Measurements from ENCODE around the gene UBXN11. TPM values are rescaled to one million over a fixed set of nuclear protein-coding genes. Genes with fewer than 3 reads are reported as not detected.
"Not testable (repeated sequence)": the region's sequence is repeated elsewhere in the genome, so short reads cannot be mapped to it uniquely, and the experiment has no call there.

UBXN11 gene
- total RNA-seq, 1 experiment from 2014 or later, result 12.1 TPM

GRCh38 chr1:26338670-26339069 lies 32.2 kb upstream of the UBXN11 start:
- no peak for DNase-seq (ENCODE audit: low read depth)
- in situ Hi-C loops (cut with HindIII; ENCODE audit: low pct_unique_long_range_greater_than_20kb, low sequenced_read_pairs), result no loop called here

DNA sequence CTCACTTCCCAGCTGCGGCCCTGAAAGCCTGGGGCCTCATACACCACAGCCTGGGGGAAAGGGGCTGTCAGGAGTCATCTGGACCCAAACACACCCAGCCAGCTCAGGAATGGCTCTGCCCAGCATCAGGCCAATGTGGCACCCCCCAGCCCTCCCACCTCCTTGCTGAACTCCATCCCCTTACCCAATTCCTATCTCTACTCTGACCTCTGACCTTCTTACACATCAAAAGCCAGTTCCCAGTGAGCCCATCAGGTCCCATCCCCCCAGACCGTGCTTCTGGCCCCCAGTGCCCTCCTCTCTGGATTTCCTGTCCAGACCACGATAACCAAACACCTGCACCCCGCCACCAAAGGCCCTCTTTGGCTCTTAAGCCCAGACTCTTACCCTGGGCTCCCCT lies 31.2 kb upstream of the UBXN11 start:
- in situ Hi-C loops (cut with HindIII; ENCODE audit: low pct_unique_long_range_greater_than_20kb, low sequenced_read_pairs), result no loop called here
- DNase-seq (ENCODE audit: low read depth), result no peak

- no peak for DNase-seq (ENCODE audit: low read depth)
- in situ Hi-C loops (cut with HindIII; ENCODE audit: low pct_unique_long_range_greater_than_20kb, low sequenced_read_pairs), result no loop called here
These were observed 30.7 kb upstream of the UBXN11 start for GRCh38 chr1:26337206-26337535.

GRCh38 chr1:26336477-26337205 lies 30.2 kb upstream of the UBXN11 start:
- in situ Hi-C loops (cut with HindIII; ENCODE audit: low pct_unique_long_range_greater_than_20kb, low sequenced_read_pairs), result no loop called here
- peak; percentile 80 for DNase-seq (ENCODE audit: low read depth)

DNA sequence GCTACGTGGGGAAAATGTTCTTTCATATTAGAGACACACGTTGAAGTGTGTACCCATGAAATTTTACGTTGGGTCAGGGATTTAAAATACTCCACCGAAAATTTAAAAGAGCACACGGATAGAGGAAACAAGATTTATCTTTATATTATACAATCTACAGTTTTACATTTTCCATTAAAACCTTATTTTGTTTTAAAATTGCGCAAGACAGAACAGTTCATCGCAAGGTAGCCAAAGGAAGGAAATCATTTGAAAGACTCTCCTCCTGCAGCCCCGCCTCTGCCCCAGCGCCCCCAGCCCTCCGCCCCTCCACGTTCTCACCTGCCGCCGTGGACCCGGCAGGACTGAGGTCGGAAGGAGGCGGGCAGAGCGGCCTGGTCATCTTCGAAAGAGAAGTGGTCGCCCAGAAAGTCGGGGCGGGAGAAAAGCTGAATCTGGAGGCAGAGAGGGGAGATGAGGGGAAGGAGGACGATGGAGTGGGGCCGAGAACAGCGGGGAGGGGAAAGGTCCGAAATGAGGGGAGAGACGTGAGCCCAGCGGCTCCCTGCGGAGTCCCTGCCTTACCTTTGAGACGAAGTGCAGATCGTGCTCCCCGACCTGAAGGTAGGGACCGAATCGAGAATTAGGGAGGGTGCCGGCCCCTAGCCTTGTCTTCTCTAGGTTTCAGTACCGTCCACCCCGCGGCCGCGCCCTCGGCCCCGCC lies 29.5 kb upstream of the UBXN11 start:
- in situ Hi-C loops (cut with HindIII; ENCODE audit: low pct_unique_long_range_greater_than_20kb, low sequenced_read_pairs), result no loop called here
- no peak for DNase-seq (ENCODE audit: low read depth)

DNA sequence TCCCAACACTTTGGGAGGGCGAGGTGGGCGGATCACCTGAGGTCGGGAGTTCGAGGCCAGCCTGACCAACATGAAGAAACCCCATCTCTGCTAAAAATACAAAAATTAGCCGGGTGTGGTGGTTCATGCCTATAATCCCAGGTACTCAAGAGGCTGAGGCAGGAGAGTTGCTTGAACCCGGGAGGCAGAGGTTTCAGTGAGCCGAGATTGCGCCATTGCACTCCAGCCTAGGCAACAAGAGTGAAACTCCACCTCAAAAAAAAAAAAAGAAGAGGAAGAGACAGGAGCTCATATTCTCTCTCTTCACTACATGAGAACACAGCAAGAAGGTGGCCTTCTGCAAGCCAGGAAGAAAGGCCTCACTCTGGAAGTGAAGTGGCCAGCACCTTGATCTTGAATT lies 26.9 kb upstream of the UBXN11 start:
- in situ Hi-C loops (cut with HindIII; ENCODE audit: low pct_unique_long_range_greater_than_20kb, low sequenced_read_pairs); DNase-seq (ENCODE audit: low read depth): not testable (repeated sequence)

- in situ Hi-C loops (cut with HindIII; ENCODE audit: low pct_unique_long_range_greater_than_20kb, low sequenced_read_pairs), result no loop called here
These were observed 23.8 kb upstream of the UBXN11 start for GRCh38 chr1:26330276-26330675.

DNA sequence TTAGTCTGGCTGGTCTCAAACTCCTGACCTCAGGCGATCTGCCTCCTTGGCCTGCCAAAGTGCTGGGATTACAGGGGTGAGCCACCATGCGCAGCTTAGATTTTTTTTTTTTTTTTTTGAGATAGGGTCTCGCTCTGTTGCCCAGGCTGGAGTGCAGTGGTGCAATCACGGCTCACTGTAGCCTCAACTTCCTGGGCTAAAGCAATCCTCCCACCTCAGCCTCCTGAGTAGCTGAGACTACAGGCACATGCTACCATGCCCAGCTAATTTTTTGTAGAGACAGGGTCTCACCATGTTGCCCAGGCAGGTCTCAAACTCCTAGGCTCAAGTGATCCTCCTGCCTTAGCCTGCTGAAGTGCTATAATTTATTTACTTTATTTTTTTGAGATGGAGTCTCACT lies 22.9 kb upstream of the UBXN11 start:
- DNase-seq (ENCODE audit: low read depth); in situ Hi-C loops (cut with HindIII; ENCODE audit: low pct_unique_long_range_greater_than_20kb, low sequenced_read_pairs): not testable (repeated sequence)

More at GRCh38 chr1:26330276-26330675, 23.8 kb upstream of the UBXN11 start:
- no peak for DNase-seq (ENCODE audit: low read depth)

DNA sequence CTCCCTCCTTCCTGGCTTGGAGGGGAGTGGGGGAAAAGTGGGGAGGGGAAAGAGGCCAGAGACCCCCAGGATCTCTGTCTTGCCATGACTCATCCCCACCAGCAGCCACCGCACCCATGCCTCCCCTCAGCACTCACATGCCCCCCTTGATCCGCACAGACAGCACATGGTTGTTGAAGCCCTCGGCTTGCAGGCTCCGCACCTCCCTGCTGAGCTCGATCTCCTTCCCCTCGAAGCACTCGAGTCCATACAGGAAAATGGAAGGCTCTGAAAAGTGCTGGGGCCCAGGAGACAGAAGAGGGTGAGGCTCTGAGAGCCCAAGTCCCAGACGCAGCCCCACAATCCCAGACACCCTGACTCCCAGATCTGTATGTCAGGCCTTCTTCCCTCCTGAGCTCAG lies 22.2 kb upstream of the UBXN11 start:
- no peak for DNase-seq (ENCODE audit: low read depth)
- in situ Hi-C loops (cut with HindIII; ENCODE audit: low pct_unique_long_range_greater_than_20kb, low sequenced_read_pairs), result no loop called here

DNA sequence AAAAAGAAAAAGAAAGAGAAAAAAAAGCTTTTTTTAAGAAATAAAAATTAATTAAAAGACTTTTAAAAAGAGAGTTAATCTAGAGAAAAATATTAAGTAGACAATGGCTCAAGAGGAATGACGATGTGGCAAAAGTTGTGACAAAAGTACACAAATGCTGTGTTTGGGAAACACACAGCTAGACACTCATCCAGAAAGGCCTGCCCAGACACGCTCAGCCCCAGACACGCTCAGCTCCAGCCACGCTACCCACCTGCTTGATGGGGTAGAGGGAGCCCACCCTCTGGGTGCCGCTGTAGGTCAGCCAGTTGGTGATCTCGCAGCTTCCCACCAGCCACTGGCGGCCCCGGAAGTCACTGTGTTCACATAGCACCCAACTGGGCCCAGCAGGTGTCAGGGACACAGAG lies 21.5 kb upstream of the UBXN11 start:
- in situ Hi-C loops (cut with HindIII; ENCODE audit: low pct_unique_long_range_greater_than_20kb, low sequenced_read_pairs), result no loop called here
- DNase-seq (ENCODE audit: low read depth), result no peak

DNA sequence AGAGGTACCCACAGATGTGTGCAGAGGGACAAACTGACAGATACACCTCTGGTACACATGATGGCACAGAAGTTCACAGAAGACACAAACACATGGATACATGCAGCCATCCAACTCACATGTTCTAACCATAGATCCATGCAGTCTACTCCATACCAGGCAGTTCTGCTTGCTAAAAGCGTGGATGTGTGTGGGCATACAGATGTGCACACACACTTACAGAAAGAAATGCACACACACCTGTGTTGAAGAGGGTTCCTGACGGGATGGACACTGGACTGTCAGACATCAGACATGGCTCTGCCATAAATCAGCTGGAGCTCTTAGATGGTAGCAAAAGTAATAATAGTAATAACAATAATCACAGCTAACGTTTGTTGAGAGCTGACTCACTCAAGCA lies 18.1 kb upstream of the UBXN11 start:
- in situ Hi-C loops (cut with HindIII; ENCODE audit: low pct_unique_long_range_greater_than_20kb, low sequenced_read_pairs), result no loop called here
- DNase-seq (ENCODE audit: low read depth), result no peak

DNA sequence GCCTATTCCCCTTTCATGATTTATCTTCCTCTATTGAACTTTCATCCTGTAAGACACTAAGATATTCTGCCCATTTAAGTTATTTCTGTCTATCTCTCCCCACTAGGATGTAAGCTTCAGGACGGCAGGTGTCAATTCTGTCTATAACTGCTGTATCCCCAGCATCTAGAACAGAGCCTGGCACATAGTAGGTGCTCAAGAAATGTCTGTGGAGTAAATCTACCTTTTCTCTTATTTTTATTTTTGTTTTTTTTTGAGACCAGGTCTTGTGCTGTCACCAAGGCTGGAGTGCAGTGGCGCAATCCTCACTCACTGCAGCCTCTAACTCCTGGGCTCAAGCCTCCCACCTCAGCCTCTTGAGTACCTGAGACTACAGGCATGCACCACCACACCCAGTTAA lies 16.9 kb upstream of the UBXN11 start:
- DNase-seq (ENCODE audit: low read depth), result no peak
- in situ Hi-C loops (cut with HindIII; ENCODE audit: low pct_unique_long_range_greater_than_20kb, low sequenced_read_pairs), result no loop called here

GRCh38 chr1:26322042-26322331 lies 15.6 kb upstream of the UBXN11 start:
- in situ Hi-C loops (cut with HindIII; ENCODE audit: low pct_unique_long_range_greater_than_20kb, low sequenced_read_pairs), result no loop called here
- no peak for DNase-seq (ENCODE audit: low read depth)

DNA sequence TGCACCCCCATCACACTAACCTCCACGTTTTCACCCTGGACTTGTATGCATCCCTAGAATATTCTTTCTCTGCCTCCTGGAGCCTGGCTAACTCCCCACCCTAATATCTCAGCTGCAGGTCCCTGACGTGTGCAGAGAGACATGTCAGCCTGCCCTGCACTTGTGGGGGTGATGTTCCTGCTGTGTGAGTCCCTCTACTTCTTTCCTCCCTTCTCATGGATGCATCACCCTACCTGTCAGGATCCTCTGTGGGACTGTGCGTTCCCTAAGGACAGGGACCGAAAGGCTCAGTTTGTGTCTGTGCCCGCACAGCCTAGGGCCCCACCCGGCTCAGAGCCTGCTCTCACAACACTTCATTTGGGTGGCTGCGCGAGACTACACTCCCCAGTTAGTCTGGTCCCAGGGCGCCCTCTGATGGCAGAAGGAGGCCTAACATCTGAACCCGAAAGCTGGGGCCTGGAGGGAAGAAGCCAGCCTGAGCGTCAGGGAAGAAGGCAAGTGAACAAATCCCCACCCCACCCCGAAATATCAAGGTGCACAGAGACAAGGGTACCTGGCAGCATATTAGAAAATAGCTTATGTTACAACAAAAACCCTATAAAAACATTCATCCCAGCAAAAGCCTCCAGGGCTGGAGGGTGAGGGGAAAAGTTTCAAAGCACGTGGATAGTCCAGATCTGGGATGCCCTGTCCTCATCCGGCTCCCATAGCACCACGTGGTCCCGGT lies 15.0 kb upstream of the UBXN11 start:
- peak; percentile 78 for DNase-seq (ENCODE audit: low read depth)
- in situ Hi-C loops (cut with HindIII; ENCODE audit: low pct_unique_long_range_greater_than_20kb, low sequenced_read_pairs), result no loop called here

- in situ Hi-C loops (cut with HindIII; ENCODE audit: low pct_unique_long_range_greater_than_20kb, low sequenced_read_pairs), result no loop called here
- no peak for DNase-seq (ENCODE audit: low read depth)
These were observed 14.5 kb upstream of the UBXN11 start for GRCh38 chr1:26320896-26321295.

DNA sequence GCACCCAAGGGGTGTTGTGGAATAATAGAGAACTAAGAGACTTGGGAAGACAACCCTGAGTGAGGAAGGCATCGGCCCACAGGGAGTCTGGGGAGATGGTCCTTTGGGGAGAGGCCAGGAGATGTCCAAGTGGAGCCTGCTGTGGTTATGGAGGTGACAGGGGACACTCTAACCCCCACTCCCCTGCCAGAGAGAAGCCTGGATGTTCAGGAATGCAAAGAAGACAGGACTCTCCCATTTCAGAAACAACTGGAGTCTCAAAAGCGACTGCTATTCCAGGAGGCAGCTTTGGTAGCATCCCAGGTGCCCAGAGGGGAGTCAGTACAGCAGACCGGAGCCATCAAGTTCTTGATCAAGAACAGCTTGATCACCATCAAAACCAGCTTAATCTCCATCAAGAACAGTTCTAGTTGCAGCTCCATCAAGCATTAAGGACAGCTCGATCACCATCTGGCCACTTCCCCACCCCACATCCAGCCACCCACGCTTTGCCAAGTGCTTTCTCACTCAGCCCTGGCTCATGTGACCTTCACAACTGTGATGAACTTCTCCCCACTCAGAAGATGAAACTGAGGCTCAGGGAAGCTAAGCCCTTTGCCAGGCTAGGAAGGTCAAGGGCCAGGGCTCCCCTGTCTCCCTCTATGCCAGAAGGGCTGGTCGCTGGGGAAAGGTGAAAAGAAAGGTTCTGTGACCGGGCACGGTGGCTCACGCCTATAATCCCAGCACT lies 12.1 kb upstream of the UBXN11 start:
- in situ Hi-C loops (cut with HindIII; ENCODE audit: low pct_unique_long_range_greater_than_20kb, low sequenced_read_pairs), result no loop called here
- no peak for DNase-seq (ENCODE audit: low read depth)

DNA sequence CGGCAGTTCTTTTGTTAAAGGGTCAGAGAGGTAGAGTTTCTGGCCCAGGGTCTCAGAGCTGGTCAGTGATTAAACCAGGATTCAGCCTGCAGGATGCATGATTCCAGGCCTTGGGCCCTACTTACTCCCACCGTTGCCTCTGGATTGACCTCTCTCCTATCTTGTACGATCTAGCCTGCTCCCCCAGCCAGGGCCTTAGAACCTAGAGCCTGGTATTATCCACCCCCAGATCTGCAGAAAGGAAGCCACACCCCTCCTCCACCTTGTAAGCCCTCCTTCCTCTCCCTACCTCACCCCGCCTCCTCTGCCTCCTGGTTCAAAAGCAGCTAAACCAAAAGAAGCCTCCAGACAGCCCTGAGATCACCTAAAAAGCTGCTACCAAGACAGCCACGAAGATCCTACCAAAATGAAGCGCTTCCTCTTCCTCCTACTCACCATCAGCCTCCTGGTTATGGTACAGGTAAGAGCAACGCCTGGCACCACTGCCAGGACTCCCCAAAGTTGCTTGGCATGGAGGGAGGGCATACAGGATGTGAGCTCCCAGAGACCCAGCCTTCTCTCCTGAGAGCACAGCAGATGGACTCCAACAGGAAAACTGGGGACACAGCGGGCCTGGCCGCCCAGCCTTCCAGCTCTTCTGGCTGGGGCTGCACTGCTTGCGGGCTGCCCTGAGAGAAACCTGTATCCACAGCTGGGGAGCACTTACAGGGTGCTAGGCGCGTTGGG lies 11.3 kb upstream of the UBXN11 start, which contains the start of gene CD52:
Gene CD52, plus strand, starts transcription at position 347 of the 726 bp plus-strand sequence. Its CDS starts 60 bp downstream, at position 407.
- in situ Hi-C loops (cut with HindIII; ENCODE audit: low pct_unique_long_range_greater_than_20kb, low sequenced_read_pairs), result no loop called here
- DNase-seq (ENCODE audit: low read depth), result no peak

GRCh38 chr1:26317146-26317545 lies 10.7 kb upstream of the UBXN11 start:
- in situ Hi-C loops (cut with HindIII; ENCODE audit: low pct_unique_long_range_greater_than_20kb, low sequenced_read_pairs), result no loop called here
- no peak for DNase-seq (ENCODE audit: low read depth)

Data from Caki2 (cell line).